ES-I3 (cell line): Measurements from ENCODE around the gene CEACAM1.
"Not testable (repeated sequence)": the region's sequence is repeated elsewhere in the genome, so short reads cannot be mapped to it uniquely, and the experiment has no call there.

Experiments
- H3K36me3 ChIP-seq: 2 replicates; pipeline ENCODE4 v1.6.1; 2013; ENCODE audit warnings: mild to moderate bottlenecking, low read length, control low read depth, moderate library complexity; ENCODE audit not compliant: insufficient read depth
- H3K4me1 ChIP-seq: 2 replicates; pipeline ENCODE4 v1.6.1; 2013; ENCODE audit warnings: mild to moderate bottlenecking, control low read depth, low read length; ENCODE audit not compliant: insufficient read depth
- H3K9ac ChIP-seq: 2 replicates; pipeline ENCODE4 v1.6.1; 2013; ENCODE audit warnings: low read depth, mild to moderate bottlenecking, low read length, moderate library complexity
- H3K9me3 ChIP-seq: 2 replicates; pipeline ENCODE4 v1.6.1; 2013; ENCODE audit warnings: mild to moderate bottlenecking, low read length, moderate library complexity; ENCODE audit not compliant: control insufficient read depth, insufficient read depth

The CEACAM1 gene

GRCh38 chr19:42487032-42487797 lies 41.1 kb downstream of the CEACAM1 start:
- H3K36me3 ChIP-seq, result no peaks in the 10 kb centered on the region
- H3K9ac ChIP-seq, result no peak overlapping the region
- H3K9me3 ChIP-seq, result no peaks in the 10 kb centered on the region
- H3K4me1 ChIP-seq, result peaks cover 6% of the 10 kb centered on the region; the same call in 1 of the 2 replicates

GRCh38 chr19:42485036-42485435 lies 43.2 kb downstream of the CEACAM1 start:
- H3K9me3 ChIP-seq, H3K9ac ChIP-seq, H3K36me3 ChIP-seq: not testable (repeated sequence)
- H3K4me1 ChIP-seq, result peaks cover 14% of the 10 kb centered on the region

GRCh38 chr19:42480335-42481095 lies 47.8 kb downstream of the CEACAM1 start:
- Histone ChIP-seq H3K36me3 (no peaks in the 10 kb centered on the region), H3K4me1 (peaks cover 15% of the 10 kb centered on the region), H3K9me3 (no peaks in the 10 kb centered on the region), H3K9ac (no peak overlapping the region)

GRCh38 chr19:42479736-42480135 lies 48.5 kb downstream of the CEACAM1 start:
- peaks cover 22% of the 10 kb centered on the region for H3K4me1 ChIP-seq
- no peaks in the 10 kb centered on the region for H3K9me3 ChIP-seq
- no peaks in the 10 kb centered on the region for H3K36me3 ChIP-seq
- H3K9ac ChIP-seq, result no peak overlapping the region

- no peak overlapping the region for H3K9ac ChIP-seq
- H3K4me1 ChIP-seq, result peaks cover 31% of the 10 kb centered on the region
- no peaks in the 10 kb centered on the region for H3K9me3 ChIP-seq
Observed at GRCh38 chr19:42478765-42479311, 49.4 kb downstream of the CEACAM1 start.

GRCh38 chr19:42477933-42478332 lies 50.3 kb downstream of the CEACAM1 start:
- Histone ChIP-seq H3K9me3 (no peaks in the 10 kb centered on the region), H3K4me1 (peaks cover 34% of the 10 kb centered on the region), H3K36me3 (no peaks in the 10 kb centered on the region), H3K9ac (no peak overlapping the region)

More at GRCh38 chr19:42478765-42479311, 49.4 kb downstream of the CEACAM1 start:
- no peaks in the 10 kb centered on the region for H3K36me3 ChIP-seq

DNA sequence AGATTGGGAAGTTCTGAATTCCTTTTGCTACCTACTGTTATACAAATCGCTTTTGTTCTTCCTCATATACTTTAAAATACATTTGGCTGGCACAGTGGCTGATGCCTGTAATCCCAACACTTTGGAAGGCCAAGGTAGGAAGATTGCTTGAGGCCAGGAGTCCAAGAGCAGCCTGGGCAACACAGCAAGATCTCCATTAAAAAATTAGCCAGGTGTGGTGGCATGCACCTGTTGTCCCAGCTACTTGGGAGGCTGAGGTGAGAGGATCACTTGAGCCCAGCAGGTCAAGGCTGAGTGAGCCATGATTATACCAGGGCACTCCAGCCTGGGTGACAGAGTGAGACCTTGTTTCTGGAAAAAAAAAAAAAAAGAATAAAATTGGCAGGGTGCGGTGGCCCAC lies 51.2 kb downstream of the CEACAM1 start:
- H3K9me3 ChIP-seq, result no peaks in the 10 kb centered on the region
- no peak overlapping the region for H3K9ac ChIP-seq
- peaks cover 42% of the 10 kb centered on the region for H3K4me1 ChIP-seq
- no peaks in the 10 kb centered on the region for H3K36me3 ChIP-seq

GRCh38 chr19:42475366-42475765 lies 52.9 kb downstream of the CEACAM1 start:
- Histone ChIP-seq H3K4me1 (peaks cover 51% of the 10 kb centered on the region), H3K9ac (no peak overlapping the region), H3K9me3 (no peaks in the 10 kb centered on the region), H3K36me3 (no peaks in the 10 kb centered on the region)

GRCh38 chr19:42474743-42475142 lies 53.5 kb downstream of the CEACAM1 start:
- no peaks in the 10 kb centered on the region for H3K36me3 ChIP-seq
- peaks cover 50% of the 10 kb centered on the region for H3K4me1 ChIP-seq
- H3K9me3 ChIP-seq, result no peaks in the 10 kb centered on the region
- H3K9ac ChIP-seq, result no peak overlapping the region

DNA sequence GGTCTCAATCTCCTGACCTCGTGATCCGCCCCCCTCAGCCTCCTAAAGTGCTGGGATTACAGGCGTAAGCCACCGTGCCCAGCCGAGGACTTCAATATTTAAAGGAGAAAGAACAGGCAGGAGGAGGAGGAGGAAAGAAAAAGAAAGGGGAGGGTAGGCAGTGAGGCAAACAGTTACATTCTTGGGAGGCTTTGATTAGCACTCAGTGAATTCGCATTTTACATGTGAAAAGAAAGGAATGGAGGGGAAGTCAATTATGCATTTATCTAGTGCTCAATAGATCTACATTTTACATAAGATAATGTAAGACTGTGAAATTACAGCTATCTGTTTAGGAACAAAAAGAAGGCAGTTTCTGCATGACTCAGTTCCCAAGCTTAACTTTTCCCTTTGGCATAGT lies 54.6 kb downstream of the CEACAM1 start:
- H3K36me3 ChIP-seq, result no peaks in the 10 kb centered on the region
- H3K9ac ChIP-seq, result no peak overlapping the region
- H3K4me1 ChIP-seq, result peaks cover 53% of the 10 kb centered on the region
- H3K9me3 ChIP-seq, result no peaks in the 10 kb centered on the region

DNA sequence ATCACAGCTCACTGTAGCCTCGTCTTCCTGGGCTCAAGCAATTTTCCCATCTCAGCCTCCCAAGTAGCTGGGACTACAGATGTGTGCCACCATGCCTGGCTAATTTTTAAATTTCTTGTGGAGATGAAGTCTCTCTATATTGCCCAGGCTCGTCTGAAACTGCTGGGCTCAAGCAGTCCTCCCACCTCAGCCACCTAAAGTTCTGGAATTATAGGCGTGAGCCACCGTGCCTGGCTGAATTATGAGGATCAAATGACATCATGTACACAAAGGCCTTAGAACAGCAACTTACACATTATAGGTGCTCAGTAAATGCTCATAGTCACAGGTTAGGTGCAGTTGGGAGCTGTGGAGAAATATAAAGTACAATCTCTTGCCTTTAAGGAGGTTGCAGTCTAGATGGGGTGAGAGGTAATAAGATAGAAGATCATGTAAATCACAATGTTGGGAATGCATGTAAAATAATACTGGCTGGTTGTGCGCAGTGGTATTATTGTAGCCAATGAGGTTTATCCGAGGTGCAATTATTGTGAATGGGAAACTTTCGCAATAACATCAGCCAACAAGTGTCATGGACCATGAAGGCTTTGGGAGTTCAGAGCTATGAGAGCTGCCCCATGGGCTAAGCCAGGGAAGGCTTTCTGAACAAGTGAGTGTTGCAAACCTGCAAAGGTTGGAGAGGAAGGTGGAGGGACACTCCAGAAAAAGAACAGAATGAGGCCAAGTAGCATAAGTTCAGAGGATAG lies 55.7 kb downstream of the CEACAM1 start:
- peaks cover 57% of the 10 kb centered on the region for H3K4me1 ChIP-seq
- no peaks in the 10 kb centered on the region for H3K36me3 ChIP-seq
- H3K9ac ChIP-seq, result no peak overlapping the region
- H3K9me3 ChIP-seq, result no peaks in the 10 kb centered on the region

GRCh38 chr19:42471554-42472249 lies 56.6 kb downstream of the CEACAM1 start:
- Histone ChIP-seq H3K9me3 (no peaks in the 10 kb centered on the region), H3K36me3 (no peaks in the 10 kb centered on the region), H3K4me1 (peaks cover 61% of the 10 kb centered on the region), H3K9ac (no peak overlapping the region)

- Histone ChIP-seq H3K36me3 (no peaks in the 10 kb centered on the region), H3K4me1 (peaks cover 55% of the 10 kb centered on the region), H3K9ac (no peak overlapping the region), H3K9me3 (no peaks in the 10 kb centered on the region)
Observed at GRCh38 chr19:42469311-42470235, 58.7 kb downstream of the CEACAM1 start.
